Astrocyte (in vitro differentiated cells and primary cell): ENCODE data around the gene ERVH48-1.

Experiments
- EZH2 ChIP-seq: IDR thresholded peaks from 2 replicates; pipeline ENCODE4 v1.6.1; 2012; ENCODE audit warnings: mild to moderate bottlenecking, low read length, inconsistent platforms; ENCODE audit not compliant: insufficient read depth
- TF ChIP-seq, protein P1 (sequence below): IDR thresholded peaks from 2 replicates; pipeline ENCODE4 v1.5.1; 2011; ENCODE audit warnings: low read depth, mild to moderate bottlenecking, inconsistent platforms, low read length, moderate library complexity; ENCODE audit not compliant: insufficient read depth

DNA sequence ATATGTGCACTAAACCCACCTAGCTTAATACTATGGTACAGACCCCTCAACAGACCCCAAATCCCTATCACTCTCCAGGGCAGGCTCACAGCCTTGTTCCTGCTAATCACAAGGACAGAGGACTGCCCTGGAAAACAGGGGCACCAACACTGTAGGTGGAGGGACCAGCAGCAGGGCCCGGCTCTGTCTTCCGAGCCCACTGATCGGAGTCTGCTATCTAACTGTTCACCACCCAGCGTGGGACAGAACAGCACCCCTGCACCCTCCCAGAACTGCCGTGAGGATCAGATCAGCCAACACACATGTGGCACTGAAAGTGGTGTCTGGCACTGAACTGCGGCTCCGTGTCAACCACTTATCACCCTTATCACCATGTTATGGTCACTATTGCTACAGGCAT, 52.3 kb downstream of the ERVH48-1 start:
- TF ChIP-seq, protein P1, sequence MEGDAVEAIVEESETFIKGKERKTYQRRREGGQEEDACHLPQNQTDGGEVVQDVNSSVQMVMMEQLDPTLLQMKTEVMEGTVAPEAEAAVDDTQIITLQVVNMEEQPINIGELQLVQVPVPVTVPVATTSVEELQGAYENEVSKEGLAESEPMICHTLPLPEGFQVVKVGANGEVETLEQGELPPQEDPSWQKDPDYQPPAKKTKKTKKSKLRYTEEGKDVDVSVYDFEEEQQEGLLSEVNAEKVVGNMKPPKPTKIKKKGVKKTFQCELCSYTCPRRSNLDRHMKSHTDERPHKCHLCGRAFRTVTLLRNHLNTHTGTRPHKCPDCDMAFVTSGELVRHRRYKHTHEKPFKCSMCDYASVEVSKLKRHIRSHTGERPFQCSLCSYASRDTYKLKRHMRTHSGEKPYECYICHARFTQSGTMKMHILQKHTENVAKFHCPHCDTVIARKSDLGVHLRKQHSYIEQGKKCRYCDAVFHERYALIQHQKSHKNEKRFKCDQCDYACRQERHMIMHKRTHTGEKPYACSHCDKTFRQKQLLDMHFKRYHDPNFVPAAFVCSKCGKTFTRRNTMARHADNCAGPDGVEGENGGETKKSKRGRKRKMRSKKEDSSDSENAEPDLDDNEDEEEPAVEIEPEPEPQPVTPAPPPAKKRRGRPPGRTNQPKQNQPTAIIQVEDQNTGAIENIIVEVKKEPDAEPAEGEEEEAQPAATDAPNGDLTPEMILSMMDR = no peak
- TF ChIP-seq EZH2 = no peak
